ENCODE data around the gene TMEM169.

DNA sequence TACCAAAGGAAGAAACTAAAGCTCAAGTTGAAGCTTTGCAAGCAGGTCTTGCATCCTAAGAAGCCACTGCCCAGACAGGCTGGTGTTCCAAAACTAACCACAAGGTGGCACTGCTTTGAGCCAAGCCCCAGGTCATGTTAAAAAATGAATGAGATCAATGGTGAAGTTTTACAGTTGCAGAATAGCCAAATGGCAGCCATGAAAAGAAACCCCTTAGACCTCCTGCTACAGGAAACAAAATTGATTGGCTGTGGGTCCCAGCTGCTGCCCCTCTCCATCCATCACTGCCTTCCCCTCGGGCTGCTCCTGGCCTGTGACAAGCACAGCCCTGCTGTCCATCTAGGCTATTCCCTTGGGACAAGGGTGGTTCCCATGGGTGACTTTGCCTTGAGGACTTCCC, 47.7 kb upstream of the TMEM169 start:
- TF ChIP-seq EP300 (IDR thresholded peaks at IDR 0.05; ENCODE audit: low read length): no peak
- no peak for TF ChIP-seq MYC (IDR thresholded peaks at IDR 0.05; ENCODE audit: low read depth, low read length)
- no peak for TF ChIP-seq MYC (CRISPR knock-in tag; IDR thresholded peaks at IDR 0.05; ENCODE audit: borderline replicate concordance, low read depth)

Data from K562 (cell line).